ENCODE measurements around the gene MEF2C. TPM values are rescaled to one million over a fixed set of nuclear protein-coding genes. Genes with fewer than 3 reads are reported as not detected.

The MEF2C gene
- total RNA-seq, 4 donors from 2014 or later = 17.3 to 58.0 (median 23.5) TPM

- intact Hi-C loops (cut with DNase I; ENCODE audit: low total_unique reads) (no loop called here), in situ Hi-C loops (cut with MboI; ENCODE audit: low pct_ligation_motif_present in 1 of 4, low pct_unique_long_range_greater_than_20kb in 1 of 4, low sequenced_read_pairs in 3 of 4) (loop anchor here in 1 of 4 donors (25.0 kb wide), 1 partner anchor 162 kb away; no protein-coding TSS in a partner anchor)
- TF ChIP-seq CTCF (IDR thresholded peaks at IDR 0.05) (no peak), POLR2A (IDR thresholded peaks at IDR 0.05) (no peak), EP300 (IDR thresholded peaks at IDR 0.05; ENCODE audit: low read depth) (no peak), POLR2AphosphoS5 (IDR thresholded peaks at IDR 0.05) (no peak)
- Histone ChIP-seq H3K4me3 (no peak overlapping the region), H3K9me3 (no peaks in the 10 kb centered on the region), H3K27ac (no peak overlapping the region), H3K27me3 (no peaks in the 10 kb centered on the region), H3K4me1 (no peaks in the 10 kb centered on the region), H3K36me3 (no peaks in the 10 kb centered on the region)
- DNase-seq = no peak
- 88 to 90% methylated on average over 2 of the region's 2 CpGs for WGBS, 2 donors (ENCODE audit: low coverage in 1 of 2)
Observed at GRCh38 chr5:88899096-88899737, 16.2 kb upstream of the MEF2C start.

GRCh38 chr5:88897748-88898147 is 14.8 kb upstream of the MEF2C start:
- Histone ChIP-seq H3K36me3 (no peaks in the 10 kb centered on the region), H3K27ac (no peak overlapping the region), H3K9me3 (no peaks in the 10 kb centered on the region), H3K4me1 (no peaks in the 10 kb centered on the region), H3K4me3 (no peak overlapping the region), H3K27me3 (no peaks in the 10 kb centered on the region)
- 91 to 100% methylated on average over 1 of the region's 1 CpG for WGBS, 2 donors (ENCODE audit: low coverage in 1 of 2)
- intact Hi-C loops (cut with DNase I; ENCODE audit: low total_unique reads) = no loop called here
- in situ Hi-C loops (cut with MboI; ENCODE audit: low pct_ligation_motif_present in 1 of 4, low pct_unique_long_range_greater_than_20kb in 1 of 4, low sequenced_read_pairs in 3 of 4) = loop anchor here in 1 of 4 donors (25.0 kb wide), 1 partner anchor 160 kb away; no protein-coding TSS in a partner anchor
- DNase-seq = no peak
- TF ChIP-seq POLR2A (IDR thresholded peaks at IDR 0.05) = no peak
- no peak for TF ChIP-seq CTCF (IDR thresholded peaks at IDR 0.05)
- no peak for TF ChIP-seq POLR2AphosphoS5 (IDR thresholded peaks at IDR 0.05)
- TF ChIP-seq EP300 (IDR thresholded peaks at IDR 0.05; ENCODE audit: low read depth) = no peak

- H3K9me3 ChIP-seq = no peaks in the 10 kb centered on the region
- H3K4me1 ChIP-seq = peaks cover 0 to 1% (median 0%) of the 10 kb centered on the region in 4 donors
- intact Hi-C loops (cut with DNase I; ENCODE audit: low total_unique reads) (no loop called here), in situ Hi-C loops (cut with MboI; ENCODE audit: low pct_ligation_motif_present in 1 of 4, low pct_unique_long_range_greater_than_20kb in 1 of 4, low sequenced_read_pairs in 3 of 4) (loop anchor here in 1 of 4 donors (25.0 kb wide), 1 partner anchor 159 kb away; no protein-coding TSS in a partner anchor)
- TF ChIP-seq POLR2A (IDR thresholded peaks at IDR 0.05) (no peak), CTCF (IDR thresholded peaks at IDR 0.05) (no peak), POLR2AphosphoS5 (IDR thresholded peaks at IDR 0.05) (no peak), EP300 (IDR thresholded peaks at IDR 0.05; ENCODE audit: low read depth) (no peak)
- WGBS, 2 donors (ENCODE audit: low coverage in 1 of 2) = 90 to 94% methylated on average over 10 of the region's 10 CpGs
- no peak overlapping the region for H3K27ac ChIP-seq
- H3K4me3 ChIP-seq = no peak overlapping the region
- H3K36me3 ChIP-seq = no peaks in the 10 kb centered on the region
- DNase-seq = no peak
- no peaks in the 10 kb centered on the region for H3K27me3 ChIP-seq
Observed at GRCh38 chr5:88895681-88896501, 12.9 kb upstream of the MEF2C start.

- intact Hi-C loops (cut with DNase I; ENCODE audit: low total_unique reads) = no loop called here
Observed at GRCh38 chr5:88892669-88893068, 9.7 kb upstream of the MEF2C start.

More at GRCh38 chr5:88892669-88893068, 9.7 kb upstream of the MEF2C start:
- H3K4me3 ChIP-seq = no peak overlapping the region
- no peaks in the 10 kb centered on the region for H3K9me3 ChIP-seq
- in situ Hi-C loops (cut with MboI; ENCODE audit: low pct_ligation_motif_present in 1 of 4, low pct_unique_long_range_greater_than_20kb in 1 of 4, low sequenced_read_pairs in 3 of 4) = loop anchor here in 1 of 4 donors (25.0 kb wide), 1 partner anchor 155 kb away; no protein-coding TSS in a partner anchor
- no peaks in the 10 kb centered on the region for H3K36me3 ChIP-seq
- peaks cover 0 to 22% (median 0%) of the 10 kb centered on the region in 4 donors for H3K4me1 ChIP-seq
- TF ChIP-seq EP300 (IDR thresholded peaks at IDR 0.05; ENCODE audit: low read depth) (no peak), POLR2A (IDR thresholded peaks at IDR 0.05) (no peak), CTCF (IDR thresholded peaks at IDR 0.05) (no peak), POLR2AphosphoS5 (IDR thresholded peaks at IDR 0.05) (no peak)
- no peaks in the 10 kb centered on the region for H3K27me3 ChIP-seq
- H3K27ac ChIP-seq = no peak overlapping the region
- WGBS, 2 donors (ENCODE audit: low coverage in 1 of 2) = 78 to 80% methylated on average over 3 of the region's 3 CpGs
- no peak for DNase-seq
